HG02798 (cell line): ENCODE measurements around the gene SOD1.
"Not testable (repeated sequence)": the region's sequence is repeated elsewhere in the genome, so short reads cannot be mapped to it uniquely, and the experiment has no call there.

Experiments
- ATAC-seq: cut with Tn5 transposase; IDR thresholded peaks from one replicate; pipeline ENCODE4 v1.9.1; 2021; ENCODE audit warnings: mild to moderate bottlenecking; ENCODE audit not compliant: unreplicated experiment, poor library complexity

Gene SOD1

DNA sequence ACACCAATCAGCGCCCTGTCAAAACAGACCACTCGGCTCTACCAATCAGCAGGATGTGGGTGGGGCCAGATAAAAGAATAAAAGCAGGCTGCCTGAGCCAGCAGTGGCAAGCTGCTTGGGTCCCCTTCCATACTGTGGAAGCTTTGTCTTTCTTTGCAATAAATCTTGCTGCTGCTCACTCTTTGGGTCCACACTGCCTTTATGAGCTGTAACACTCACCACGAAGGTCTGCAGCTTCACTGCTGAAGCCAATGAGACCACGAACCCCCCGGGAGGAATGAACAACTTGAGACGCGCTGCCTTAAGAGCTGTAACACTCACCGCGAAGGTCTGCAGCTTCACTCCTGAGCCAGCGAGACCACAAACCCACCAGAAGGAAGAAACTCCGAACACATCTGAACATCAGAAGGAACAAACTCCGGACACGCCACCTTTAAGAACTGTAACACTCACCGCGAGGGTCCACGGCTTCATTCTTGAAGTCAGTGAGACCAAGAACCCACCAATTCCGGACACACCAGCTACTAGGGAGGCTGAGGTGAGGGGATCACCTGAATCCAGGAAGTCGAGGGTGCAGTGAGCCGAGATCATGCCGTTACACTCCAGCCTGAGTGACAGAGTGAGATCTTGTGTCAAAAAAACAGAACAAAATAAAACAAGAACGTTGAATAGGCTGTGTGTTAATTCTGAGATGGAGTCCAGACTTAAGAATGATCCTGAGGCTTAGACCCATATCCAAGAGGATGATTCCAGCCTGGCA, 4.5 kb upstream of the SOD1 start:
- ATAC-seq, result not testable (repeated sequence)

DNA sequence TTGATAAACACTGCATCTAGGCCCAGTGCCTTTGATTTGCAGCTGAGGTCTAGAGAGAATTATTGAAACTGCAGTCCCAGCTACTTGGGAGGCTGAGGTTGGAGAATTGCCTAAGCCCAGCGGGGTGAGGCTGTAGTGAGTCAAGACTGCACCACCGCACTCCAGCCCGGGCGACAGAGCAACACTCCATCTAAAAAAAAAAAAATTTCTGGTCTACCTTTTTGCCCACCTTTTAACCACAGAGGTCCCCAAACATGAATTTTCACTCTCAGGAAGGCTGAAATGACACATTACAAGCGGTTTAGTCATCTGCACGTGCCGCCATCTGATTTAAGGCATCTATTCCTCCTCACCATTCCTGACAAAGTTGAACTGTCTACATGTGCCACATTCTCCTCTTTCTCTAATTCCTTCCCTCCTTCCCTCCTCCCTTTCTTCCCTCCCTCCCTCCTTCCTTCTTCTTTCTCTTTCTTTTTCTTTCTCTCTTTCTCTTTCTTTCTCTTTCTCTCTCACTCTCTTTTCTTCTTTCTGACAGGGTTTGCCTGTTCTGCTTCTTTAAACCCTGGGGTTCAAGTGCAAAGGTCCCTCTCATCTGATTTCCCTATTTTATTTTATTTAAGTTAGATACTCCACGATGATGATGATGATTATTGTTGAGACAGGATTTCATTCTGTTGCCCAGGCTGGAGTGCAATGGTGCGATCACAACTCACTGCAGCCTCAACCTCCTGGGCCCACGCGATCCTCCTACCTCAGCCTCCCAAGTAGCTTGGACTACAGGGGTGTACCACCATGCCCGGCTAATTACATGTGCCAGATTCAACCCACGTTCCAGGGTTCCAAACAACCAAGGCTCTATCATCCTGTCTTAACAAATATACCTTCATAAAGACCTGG, 3.0 kb upstream of the SOD1 start:
- no peak for ATAC-seq

DNA sequence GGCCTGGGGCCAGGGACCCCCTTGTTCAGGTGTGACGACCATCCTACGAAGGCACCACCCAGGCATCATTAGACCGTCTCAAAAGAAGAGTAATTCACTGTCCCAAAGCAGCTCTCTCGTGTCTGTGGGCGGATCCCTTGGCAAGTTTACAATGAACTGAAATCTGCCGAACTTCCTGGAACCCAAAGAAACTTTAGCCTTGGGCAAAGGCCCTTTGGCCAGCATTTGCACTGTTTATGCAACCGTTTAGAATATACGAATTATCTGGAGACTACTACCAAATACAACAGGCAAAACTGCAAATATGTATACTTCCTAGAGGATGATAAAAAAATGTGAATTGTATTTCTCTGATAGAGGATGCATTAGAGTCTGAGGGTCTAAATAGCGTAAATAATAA, 1.4 kb upstream of the SOD1 start:
- no peak for ATAC-seq

DNA sequence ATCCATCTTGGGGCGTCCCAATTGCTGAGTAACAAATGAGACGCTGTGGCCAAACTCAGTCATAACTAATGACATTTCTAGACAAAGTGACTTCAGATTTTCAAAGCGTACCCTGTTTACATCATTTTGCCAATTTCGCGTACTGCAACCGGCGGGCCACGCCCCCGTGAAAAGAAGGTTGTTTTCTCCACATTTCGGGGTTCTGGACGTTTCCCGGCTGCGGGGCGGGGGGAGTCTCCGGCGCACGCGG, 282 bp upstream of the SOD1 start:
- ATAC-seq, result no peak

DNA sequence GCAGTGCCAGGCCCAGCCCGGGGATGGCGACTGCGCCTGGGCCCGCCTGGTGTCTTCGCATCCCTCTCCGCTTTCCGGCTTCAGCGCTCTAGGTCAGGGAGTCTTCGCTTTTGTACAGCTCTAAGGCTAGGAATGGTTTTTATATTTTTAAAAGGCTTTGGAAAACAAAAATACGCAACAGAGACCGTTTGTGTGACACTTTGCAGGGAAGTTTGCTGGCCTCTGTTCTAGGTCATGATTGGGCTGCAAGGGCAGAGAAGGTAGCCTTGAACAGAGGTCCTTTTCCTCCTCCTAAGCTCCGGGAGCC, 719 bp downstream of the SOD1 start:
- peak; percentile 24 for ATAC-seq

DNA sequence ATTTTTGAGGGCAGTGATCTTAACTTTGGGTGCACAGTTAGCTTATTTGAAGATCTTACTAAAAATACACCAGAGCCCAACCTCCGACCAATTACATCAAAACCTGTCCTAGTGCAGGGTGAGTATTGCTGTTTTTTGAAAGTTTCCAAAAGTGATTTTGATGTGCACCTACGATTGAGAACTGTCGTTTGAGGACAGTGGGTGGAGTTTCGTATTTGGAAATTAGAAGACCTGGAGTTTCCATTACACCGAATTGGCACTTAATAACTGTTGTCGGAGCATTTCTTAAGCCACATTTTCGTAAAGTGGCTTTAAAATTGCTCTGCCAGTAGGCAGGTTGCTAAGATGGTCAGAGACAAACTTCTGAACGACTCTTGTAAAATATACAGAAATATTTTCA, 1.1 kb downstream of the SOD1 start:
- no peak for ATAC-seq

DNA sequence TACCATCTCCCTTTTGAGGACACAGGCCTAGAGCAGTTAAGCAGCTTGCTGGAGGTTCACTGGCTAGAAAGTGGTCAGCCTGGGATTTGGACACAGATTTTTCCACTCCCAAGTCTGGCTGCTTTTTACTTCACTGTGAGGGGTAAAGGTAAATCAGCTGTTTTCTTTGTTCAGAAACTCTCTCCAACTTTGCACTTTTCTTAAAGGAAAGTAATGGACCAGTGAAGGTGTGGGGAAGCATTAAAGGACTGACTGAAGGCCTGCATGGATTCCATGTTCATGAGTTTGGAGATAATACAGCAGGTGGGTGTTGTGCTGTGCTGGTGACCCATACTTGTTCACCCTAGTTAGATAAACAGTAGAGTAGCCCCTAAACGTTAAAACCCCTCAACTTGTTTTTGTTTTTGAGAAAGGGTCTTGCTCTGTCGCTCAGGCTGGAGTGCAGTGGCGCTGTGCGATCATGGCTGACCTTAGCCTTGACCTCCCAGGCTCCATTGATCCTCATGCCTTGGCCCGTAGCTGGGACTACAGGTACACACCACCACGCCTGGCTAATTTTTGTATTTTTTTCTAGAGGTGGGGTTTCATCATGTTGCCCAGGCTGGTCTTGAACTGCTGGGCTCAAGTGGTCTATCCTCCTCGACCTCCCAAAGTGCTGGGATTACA, 4.2 kb downstream of the SOD1 start:
- no peak for ATAC-seq

DNA sequence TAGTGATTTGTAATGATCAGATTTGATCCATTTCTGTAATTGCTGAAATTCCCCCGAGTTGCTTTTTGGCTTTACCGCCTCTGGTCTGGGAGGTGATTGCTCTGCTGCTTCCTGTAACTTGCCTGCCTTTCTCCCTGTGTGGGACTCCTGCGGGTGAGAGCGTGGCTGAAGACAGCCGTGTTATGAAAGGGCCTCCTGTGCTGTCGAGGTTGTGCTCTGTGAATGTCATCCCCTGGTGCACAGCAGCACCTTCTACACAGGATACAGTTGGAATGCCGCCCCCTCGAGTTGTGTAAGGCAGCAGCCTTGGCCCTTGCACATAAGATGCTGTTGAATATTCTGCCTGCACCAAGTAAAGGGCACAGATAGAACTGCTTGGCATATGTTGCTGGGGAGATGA, 5.9 kb downstream of the SOD1 start:
- ATAC-seq, result no peak

DNA sequence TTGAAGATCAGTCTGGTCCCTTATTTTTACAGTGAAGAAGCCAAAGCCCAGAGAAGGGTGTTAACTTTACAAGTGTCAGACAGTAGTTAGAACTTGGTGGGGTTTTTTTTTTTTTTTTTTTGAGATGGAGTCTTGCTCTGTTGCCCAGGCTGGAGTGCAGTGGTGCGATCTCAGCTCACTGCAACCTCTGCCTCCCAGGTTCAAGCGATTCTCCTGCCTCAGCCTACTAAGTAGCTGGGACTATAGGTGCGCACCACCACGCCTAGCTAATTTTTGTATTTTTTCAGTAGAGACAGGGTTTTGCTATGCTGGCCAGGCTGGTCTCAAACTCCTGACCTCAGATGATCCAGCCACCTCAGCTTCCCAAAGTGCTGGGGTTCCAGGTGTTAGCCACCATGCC, 6.4 kb downstream of the SOD1 start:
- not testable (repeated sequence) for ATAC-seq

DNA sequence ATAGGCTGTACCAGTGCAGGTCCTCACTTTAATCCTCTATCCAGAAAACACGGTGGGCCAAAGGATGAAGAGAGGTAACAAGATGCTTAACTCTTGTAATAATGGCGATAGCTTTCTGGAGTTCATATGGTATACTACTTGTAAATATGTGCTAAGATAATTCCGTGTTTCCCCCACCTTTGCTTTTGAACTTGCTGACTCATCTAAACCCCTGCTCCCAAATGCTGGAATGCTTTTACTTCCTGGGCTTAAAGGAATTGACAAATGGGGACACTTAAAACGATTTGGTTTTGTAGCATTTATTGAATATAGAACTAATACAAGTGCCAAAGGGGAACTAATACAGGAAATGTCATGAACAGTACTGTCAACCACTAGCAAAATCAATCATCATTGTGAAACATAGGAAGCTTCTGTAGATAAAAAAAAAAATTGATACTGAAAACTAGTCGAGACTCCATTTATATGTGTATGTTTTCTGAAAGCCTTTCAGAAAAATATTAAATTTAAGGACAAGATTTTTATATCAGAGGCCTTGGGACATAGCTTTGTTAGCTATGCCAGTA, 7.0 kb downstream of the SOD1 start:
- ATAC-seq, result no peak

DNA sequence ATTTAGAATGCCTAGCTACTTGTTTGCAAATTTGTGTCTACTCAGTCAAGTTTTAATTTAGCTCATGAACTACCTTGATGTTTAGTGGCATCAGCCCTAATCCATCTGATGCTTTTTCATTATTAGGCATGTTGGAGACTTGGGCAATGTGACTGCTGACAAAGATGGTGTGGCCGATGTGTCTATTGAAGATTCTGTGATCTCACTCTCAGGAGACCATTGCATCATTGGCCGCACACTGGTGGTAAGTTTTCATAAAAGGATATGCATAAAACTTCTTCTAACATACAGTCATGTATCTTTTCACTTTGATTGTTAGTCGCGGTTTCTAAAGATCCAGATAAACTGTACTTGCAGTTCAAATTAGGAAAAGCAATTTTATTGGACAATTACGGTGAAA, 7.6 kb downstream of the SOD1 start:
- no peak for ATAC-seq

DNA sequence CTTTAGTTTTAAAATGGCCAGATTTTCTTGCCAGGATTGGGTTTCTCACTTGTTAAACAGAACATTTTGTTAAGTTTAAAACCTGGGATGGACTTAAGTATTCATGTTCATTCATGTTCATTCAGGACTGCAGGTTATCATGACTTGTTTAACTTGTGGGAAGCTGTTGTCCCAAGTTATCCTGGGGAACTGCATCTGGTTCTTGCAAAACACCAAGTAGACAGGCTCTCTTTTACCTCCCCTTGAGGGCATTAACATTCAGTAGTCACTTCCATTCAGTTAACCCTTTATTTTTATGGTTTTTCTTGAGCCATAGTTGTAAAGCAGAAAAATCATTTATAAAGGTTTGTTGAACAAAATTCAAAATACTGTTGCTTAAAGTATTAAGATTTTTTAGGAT, 8.1 kb downstream of the SOD1 start:
- no peak for ATAC-seq

DNA sequence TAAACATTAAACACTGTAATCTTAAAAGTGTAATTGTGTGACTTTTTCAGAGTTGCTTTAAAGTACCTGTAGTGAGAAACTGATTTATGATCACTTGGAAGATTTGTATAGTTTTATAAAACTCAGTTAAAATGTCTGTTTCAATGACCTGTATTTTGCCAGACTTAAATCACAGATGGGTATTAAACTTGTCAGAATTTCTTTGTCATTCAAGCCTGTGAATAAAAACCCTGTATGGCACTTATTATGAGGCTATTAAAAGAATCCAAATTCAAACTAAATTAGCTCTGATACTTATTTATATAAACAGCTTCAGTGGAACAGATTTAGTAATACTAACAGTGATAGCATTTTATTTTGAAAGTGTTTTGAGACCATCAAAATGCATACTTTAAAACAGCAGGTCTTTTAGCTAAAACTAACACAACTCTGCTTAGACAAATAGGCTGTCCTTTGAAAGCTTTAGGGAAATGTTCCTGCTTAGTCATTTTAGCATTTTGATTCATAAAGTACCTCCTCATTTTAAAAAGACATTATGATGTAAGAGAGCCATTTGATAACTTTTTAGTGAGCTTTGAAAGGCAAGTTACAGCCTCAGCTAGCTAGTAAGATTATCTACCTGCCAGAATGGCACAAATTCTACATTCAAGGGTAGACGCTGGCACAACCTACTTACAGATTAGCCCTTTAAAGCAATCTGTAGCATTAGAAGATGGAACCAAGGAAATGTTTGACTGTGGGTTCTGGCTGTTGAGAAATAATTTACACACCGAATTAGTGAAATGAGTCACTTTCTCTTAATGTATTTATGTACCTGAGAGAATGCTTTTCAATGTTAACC, 9.4 kb downstream of the SOD1 start:
- no peak for ATAC-seq

DNA sequence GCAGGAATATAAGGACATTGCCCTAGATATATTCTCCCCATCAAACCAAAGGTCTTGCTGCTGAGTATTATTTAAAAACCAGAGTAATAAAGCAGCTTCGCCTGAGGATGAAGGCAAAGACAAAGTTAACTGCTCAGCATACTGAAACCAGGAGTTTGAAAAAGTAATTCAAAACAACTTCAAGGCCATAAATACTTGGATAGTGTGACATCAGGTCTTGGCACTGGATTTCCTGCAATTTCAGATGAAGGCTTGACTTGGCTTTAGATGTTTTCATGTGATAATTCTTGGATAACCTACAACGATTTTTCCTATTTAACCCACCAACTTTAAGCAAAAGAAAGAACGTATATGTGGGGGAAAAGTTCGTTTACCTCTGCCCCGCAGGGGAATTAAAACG, 10.6 kb downstream of the SOD1 start:
- ATAC-seq, result no peak

DNA sequence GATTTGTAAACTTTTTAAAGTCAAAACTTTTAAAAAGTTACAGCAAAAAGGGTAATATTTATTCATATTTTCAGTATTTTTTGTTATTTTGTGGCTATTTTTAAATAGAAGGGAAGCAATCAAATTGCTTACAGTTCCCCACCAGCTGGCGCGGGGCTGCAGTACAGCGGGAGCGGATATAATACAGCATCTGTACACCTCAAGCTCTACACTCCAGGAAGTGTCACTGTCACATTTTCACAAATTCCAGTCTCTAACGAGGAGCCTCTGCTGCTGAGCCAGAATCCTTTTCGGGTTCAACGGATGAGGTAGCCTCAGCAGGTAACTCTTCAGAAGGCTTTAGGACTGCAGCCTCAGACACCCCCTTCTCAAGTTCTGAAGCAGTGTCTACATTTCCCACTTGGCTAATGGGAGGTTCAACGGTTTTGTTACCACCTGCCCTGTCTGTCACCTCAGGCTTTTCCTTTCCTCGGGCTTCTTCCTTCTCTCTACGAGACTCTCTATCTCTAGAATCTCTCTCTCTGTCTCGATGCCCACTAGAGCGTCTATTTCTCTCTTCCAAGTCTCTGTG, 11.7 kb downstream of the SOD1 start:
- ATAC-seq, result no peak

DNA sequence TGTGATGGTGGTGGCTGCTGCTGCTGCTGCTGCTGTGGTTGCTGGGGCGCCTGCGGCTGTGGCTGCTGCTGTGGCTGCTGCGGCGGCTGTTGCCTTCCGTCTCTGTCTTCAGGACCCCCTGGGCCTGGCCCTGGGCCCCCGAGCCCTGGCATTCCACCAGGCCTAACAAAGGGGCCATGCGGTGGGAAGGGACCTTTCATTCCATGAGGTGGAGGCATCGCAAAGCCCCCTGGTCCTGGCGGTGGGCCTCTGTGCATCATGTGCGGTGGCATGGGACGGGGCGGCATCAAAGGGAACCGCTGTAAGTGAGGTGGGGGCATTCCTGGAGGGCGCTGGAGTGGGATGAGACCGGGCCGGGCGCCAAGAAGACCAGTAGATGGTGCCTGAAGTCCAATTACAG, 12.4 kb downstream of the SOD1 start:
- ATAC-seq, result no peak

DNA sequence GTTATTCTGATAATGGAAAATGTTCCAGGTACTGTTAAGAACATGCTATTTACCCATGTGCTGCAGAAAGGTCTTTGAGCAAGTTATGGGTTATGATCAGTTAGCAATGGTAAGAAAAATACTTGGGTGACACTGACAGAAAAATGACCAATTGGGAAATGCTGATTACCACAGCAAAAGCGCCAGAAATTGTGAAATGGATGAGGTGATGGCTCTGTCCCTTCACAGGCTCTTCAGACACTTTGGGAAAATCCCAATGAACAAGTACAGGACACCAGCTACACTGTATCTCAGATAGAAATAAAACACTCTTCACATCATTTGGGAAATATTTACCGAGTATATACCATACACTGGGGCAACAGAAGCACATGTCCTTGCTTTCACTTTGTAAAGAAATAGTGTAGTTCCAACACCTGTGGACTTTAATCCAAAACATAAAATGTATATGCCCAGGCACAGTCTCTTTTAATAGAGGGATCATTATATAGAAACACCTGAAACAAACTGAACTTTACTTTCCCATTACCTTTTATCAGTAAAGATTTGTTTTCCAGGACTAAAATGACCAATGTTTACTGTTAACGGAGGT, 13.9 kb downstream of the SOD1 start:
- ATAC-seq, result no peak

DNA sequence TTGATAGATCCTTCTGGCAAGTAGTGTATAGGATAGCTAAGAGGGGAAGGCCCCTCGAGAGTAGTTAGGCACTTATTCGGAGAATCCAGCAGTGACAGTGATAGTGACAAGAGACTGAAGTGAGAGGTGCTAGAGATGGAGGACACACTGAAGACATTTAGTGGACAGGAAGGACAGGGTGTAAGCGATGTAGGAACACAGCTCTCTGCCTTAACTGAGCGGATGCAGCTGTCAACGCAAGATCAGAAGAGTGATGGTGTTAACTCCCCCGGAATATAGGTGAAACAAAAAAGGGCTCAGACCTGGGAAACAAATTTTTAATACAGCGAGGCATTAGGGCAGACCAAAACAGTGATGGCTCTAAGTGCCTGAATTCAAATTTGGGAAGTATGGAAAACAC, 15.8 kb downstream of the SOD1 start:
- no peak for ATAC-seq

DNA sequence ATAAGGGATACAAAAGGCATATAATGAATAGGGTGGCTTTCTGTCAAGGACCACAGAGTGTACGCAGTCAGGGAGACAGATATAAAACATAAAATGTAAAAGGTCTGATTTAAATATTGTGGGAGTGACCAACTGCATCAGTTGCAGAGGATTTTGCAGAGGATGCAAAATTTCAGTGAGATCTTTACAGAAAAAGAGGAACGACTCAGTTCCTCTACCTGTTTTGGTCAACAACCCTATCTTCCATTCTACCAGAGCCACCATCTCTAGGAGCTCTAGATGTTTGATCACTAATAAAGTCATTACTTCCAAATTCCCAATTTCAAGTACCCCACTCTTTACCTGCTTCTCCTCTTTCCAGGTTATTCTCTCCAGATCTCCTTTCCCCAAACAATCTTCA, 16.5 kb downstream of the SOD1 start:
- ATAC-seq, result no peak

DNA sequence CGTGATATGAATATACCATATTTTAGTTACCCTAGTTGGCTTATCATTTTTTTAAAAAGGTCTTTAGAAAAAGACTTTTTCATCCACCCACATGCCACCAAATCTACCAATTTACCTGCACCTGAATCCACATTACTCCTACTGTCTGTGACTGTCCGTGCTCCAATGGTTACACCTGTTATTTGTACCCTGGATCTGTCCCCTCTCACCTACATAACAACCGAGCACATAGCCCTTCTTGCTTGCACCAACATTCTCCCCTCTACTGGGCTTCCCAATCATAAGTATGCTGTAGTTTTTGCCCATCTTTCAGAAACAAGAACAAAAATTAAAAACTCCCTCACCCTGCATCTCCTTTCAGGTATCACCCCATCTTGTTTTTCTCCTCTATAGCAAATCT, 17.6 kb downstream of the SOD1 start:
- ATAC-seq, result no peak
